OCI-LY7 (cell line): ENCODE results near the gene ADCY5. TPM values are rescaled to one million over a fixed set of nuclear protein-coding genes. Genes with fewer than 3 reads are reported as not detected.

Experiments
- BruUV-seq: library from RNA; stranded (reverse); fragments of 400-500 nt; replicated peaks from 2 replicates; lab custom pipeline; 2021; lab: Mats Ljungman, UMichigan
- CTCF ChIA-PET: fragments of 300-600 bp; sonication (Branson Sonifier 250); formaldehyde crosslinking; loops from one replicate; lab custom pipeline; 2022; ENCODE audit warnings: antibody characterized with exemption; ENCODE audit not compliant: unreplicated experiment; lab: Charles Lee
- POLR2A ChIA-PET: fragments of 300-600 bp; sonication (Branson Sonifier 250); formaldehyde crosslinking; loops from one replicate; lab custom pipeline; 2022; ENCODE audit warnings: antibody characterized with exemption; lab: Charles Lee
- DNase-seq: peaks from one replicate; pipeline ENCODE4 v3.0.0-alpha.2; 2015; ENCODE audit warnings: low spot score
- H2AFZ ChIP-seq: fragments of 200-600 bp; sonication (generic), shearing (Covaris generic); 2 replicates; pipeline ENCODE4 v1.6.1; 2014; ENCODE audit warnings: mild to moderate bottlenecking, antibody characterized with exemption, low read length, moderate library complexity
- H3K27ac ChIP-seq: fragments of 200-600 bp; sonication (generic); 2 replicates; pipeline ENCODE4 v1.5.1; 2014; ENCODE audit warnings: mixed run types, low read depth, mild to moderate bottlenecking, moderate library complexity, low read length, inconsistent platforms; ENCODE audit not compliant: poor library complexity, severe bottlenecking
- H3K36me3 ChIP-seq: fragments of 200-600 bp; sonication (generic); 2 replicates; pipeline ENCODE4 v1.6.1; 2014; ENCODE audit warnings: mild to moderate bottlenecking, antibody characterized with exemption, low read length, moderate library complexity, mixed read lengths; ENCODE audit not compliant: insufficient read depth
- H3K4me1 ChIP-seq: fragments of 200-600 bp; sonication (generic); 2 replicates; pipeline ENCODE4 v1.5.1; 2014; ENCODE audit warnings: mild to moderate bottlenecking, low read length; ENCODE audit not compliant: insufficient read depth, poor library complexity, severe bottlenecking
- H3K4me2 ChIP-seq: fragments of 200-600 bp; sonication (generic); 2 replicates; pipeline ENCODE4 v1.6.1; 2014; ENCODE audit warnings: mild to moderate bottlenecking, low read length
- H3K4me3 ChIP-seq: fragments of 200-600 bp; sonication (generic); 2 replicates; pipeline ENCODE4 v1.5.1; 2014; ENCODE audit warnings: mild to moderate bottlenecking, low read depth, low read length; ENCODE audit not compliant: poor library complexity, severe bottlenecking
- H3K79me2 ChIP-seq: fragments of 200-600 bp; sonication (generic); 2 replicates; pipeline ENCODE4 v1.6.1; 2016; ENCODE audit warnings: low read depth, mild to moderate bottlenecking, low read length, moderate library complexity, mixed read lengths; ENCODE audit not compliant: insufficient read depth
- H3K9me2 ChIP-seq: fragments of 200-600 bp; sonication (generic); 2 replicates; pipeline ENCODE4 v1.6.1; 2016; ENCODE audit warnings: mild to moderate bottlenecking, low read length, mixed read lengths; ENCODE audit not compliant: insufficient read depth
- H3K9me3 ChIP-seq: fragments of 200-600 bp; sonication (generic); 2 replicates; pipeline ENCODE4 v1.6.1; 2014; ENCODE audit warnings: mild to moderate bottlenecking, mixed run types, low read length, mixed read lengths
- H4K20me1 ChIP-seq: fragments of 200-600 bp; sonication (generic); 2 replicates; pipeline ENCODE4 v1.6.1; 2014; ENCODE audit warnings: mild to moderate bottlenecking, antibody characterized with exemption, low read length, moderate library complexity, mixed read lengths; ENCODE audit not compliant: insufficient read depth
- EZH2phosphoT487 ChIP-seq: fragments of 200-600 bp; sonication (generic); IDR thresholded peaks from 2 replicates; pipeline ENCODE4 v1.6.1; 2018; ENCODE audit warnings: low read depth, borderline replicate concordance, mild to moderate bottlenecking, mixed run types, antibody characterized with exemption, low read length, moderate library complexity, mixed read lengths
- intact Hi-C: fragments of 100-400 bp; cut with micrococcal nuclease; formaldehyde crosslinking; loops from one replicate; pipeline ENCODE4 v1.10.0; 2022; ENCODE audit not compliant: unreplicated experiment
- total RNA-seq, 2 experiments: library from RNA; depleted of rRNA in 1 of 2; stranded (reverse); fragments of >200 nt in 1 of 2; shearing (Covaris generic) in 1 of 2; gene quantifications; 2 replicates each; pipeline ENCODE4 v1.2.3, GENCODE V29; 2014 to 2022
- TF ChIP-seq, protein P1 (sequence below): fragments of 200-600 bp; sonication (generic); conservative IDR thresholded peaks from 2 replicates; pipeline ENCODE4 v1.5.1; 2014; ENCODE audit warnings: mild to moderate bottlenecking, antibody characterized with exemption, low read length, moderate library complexity, mixed read lengths

The ADCY5 gene
- total RNA-seq, 2 experiments from 2014 or later: 0.03 to 0.63 TPM

DNA sequence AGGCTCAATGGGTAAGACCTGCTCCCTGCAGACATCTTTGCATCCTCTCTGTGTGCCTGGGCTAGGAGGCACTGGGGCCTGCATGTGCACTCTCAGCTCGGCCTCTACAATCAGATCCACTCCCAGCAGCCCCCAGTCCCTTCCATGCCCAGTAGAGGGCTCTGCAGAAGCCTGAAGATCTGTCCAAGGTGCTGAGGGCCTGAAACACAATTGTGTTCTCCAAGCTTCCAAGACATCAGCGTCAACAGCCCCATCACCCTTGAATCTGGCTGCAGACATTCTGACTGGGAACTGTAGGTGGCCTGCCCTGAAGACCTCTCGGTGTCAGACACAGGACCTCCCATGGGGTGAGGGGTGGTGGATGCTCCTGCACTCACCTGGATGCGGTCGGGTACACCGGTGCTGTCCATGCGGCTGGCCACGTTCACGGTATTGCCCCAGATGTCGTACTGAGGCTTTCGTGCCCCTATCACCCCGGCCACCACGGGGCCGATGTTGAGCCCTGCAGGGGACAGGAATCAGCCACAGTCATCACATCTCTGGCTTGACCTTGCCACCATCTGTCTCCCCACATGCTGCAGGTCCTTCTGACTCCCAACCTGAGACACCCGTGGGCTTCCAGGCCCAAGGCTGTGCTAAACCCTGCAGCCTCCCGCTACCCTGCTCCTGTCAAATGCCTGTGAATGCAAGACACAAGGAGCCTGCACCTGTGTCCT, 162.4 kb downstream of the ADCY5 start:
- H3K4me3 ChIP-seq: no peak overlapping the region
- H4K20me1 ChIP-seq: no peaks in the 10 kb centered on the region
- ChIA-PET CTCF (no interaction called here), POLR2A (no interaction called here)
- no peaks in the 10 kb centered on the region for H3K9me2 ChIP-seq
- no TSS peak for BruUV-seq
- intact Hi-C loops: no loop called here
- no peaks in the 10 kb centered on the region for H3K79me2 ChIP-seq
- no peak overlapping the region for H3K4me2 ChIP-seq
- H3K4me1 ChIP-seq: no peaks in the 10 kb centered on the region
- TF ChIP-seq EZH2phosphoT487: no peak
- TF ChIP-seq, protein P1, sequence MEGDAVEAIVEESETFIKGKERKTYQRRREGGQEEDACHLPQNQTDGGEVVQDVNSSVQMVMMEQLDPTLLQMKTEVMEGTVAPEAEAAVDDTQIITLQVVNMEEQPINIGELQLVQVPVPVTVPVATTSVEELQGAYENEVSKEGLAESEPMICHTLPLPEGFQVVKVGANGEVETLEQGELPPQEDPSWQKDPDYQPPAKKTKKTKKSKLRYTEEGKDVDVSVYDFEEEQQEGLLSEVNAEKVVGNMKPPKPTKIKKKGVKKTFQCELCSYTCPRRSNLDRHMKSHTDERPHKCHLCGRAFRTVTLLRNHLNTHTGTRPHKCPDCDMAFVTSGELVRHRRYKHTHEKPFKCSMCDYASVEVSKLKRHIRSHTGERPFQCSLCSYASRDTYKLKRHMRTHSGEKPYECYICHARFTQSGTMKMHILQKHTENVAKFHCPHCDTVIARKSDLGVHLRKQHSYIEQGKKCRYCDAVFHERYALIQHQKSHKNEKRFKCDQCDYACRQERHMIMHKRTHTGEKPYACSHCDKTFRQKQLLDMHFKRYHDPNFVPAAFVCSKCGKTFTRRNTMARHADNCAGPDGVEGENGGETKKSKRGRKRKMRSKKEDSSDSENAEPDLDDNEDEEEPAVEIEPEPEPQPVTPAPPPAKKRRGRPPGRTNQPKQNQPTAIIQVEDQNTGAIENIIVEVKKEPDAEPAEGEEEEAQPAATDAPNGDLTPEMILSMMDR: peak; percentile 77
- peak; percentile 53 for DNase-seq
- H3K27ac ChIP-seq: no peak overlapping the region
- H3K9me3 ChIP-seq: no peaks in the 10 kb centered on the region
- H2AFZ ChIP-seq: no peak overlapping the region
- no peaks in the 10 kb centered on the region for H3K36me3 ChIP-seq

DNA sequence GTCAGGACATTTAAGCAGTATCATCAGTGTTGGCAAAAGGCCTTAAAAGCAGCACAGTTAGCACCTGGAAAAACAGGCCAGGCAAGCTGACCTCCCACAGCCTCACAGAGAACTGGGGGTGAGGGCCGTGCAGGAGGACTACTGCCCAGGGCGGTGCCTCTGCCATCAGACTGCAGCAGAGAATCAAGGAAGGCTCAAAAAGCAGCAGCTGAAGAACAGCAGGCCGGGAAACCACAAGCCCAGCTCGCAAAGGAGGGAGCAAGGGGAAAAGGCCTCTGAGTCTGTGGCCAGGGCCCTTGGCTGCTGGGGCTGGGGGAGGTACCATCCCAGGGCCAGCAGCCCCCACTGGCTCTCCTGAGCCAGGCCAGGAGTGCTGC, 163.0 kb downstream of the ADCY5 start:
- BruUV-seq: no TSS peak
- H3K27ac ChIP-seq: no peak overlapping the region
- H3K4me3 ChIP-seq: no peak overlapping the region
- no peaks in the 10 kb centered on the region for H3K9me2 ChIP-seq
- H2AFZ ChIP-seq: no peak overlapping the region
- no peak for DNase-seq
- no peaks in the 10 kb centered on the region for H4K20me1 ChIP-seq
- no peaks in the 10 kb centered on the region for H3K9me3 ChIP-seq
- no peaks in the 10 kb centered on the region for H3K36me3 ChIP-seq
- no peak for TF ChIP-seq EZH2phosphoT487
- TF ChIP-seq, protein P1: no peak
- no peaks in the 10 kb centered on the region for H3K4me1 ChIP-seq
- no peaks in the 10 kb centered on the region for H3K79me2 ChIP-seq
- intact Hi-C loops: no loop called here
- no peak overlapping the region for H3K4me2 ChIP-seq
- ChIA-PET CTCF (no interaction called here), POLR2A (no interaction called here)

DNA sequence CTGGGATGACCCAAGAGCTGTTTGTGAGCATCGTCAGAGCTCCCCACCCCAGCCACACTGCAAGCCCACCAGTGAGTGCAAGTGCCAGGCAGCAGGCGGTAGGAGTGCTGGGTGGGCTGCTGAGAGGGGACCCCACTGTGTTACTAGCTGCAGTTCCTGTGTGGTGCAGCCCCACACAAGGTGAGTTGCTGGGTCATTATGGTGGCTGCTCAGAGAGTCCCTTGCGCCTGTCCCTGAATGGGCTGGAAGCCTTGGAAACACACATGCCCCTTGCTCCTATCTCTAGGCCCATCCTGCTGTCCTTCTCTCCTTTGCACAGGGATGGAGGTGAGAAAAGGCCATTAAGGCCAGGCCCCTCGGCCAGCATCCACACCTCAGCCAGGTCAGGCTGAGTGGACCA, 163.4 kb downstream of the ADCY5 start:
- Histone ChIP-seq H3K9me2 (no peaks in the 10 kb centered on the region), H4K20me1 (no peaks in the 10 kb centered on the region), H3K79me2 (no peaks in the 10 kb centered on the region), H3K9me3 (no peaks in the 10 kb centered on the region), H3K27ac (no peak overlapping the region), H2AFZ (no peak overlapping the region), H3K4me1 (no peaks in the 10 kb centered on the region), H3K4me3 (no peak overlapping the region), H3K36me3 (no peaks in the 10 kb centered on the region), H3K4me2 (no peak overlapping the region)
- intact Hi-C loops: no loop called here
- BruUV-seq: no TSS peak
- ChIA-PET CTCF (no interaction called here), POLR2A (no interaction called here)
- no peak for TF ChIP-seq EZH2phosphoT487
- TF ChIP-seq, protein P1: no peak
- DNase-seq: no peak
